NCI-H1930 (cell line): ENCODE results near the gene DMAP1.

Experiments used
- DNase-seq, 2 experiments: peaks; one replicate each; lab custom pipeline; 2025; lab: John Stamatoyannopoulos, UW

The DMAP1 gene

GRCh38 chr1:44228218-44228617, 14.9 kb downstream of the DMAP1 start:
- DNase-seq: no peak

- no peak for DNase-seq
These were observed 16.3 kb downstream of the DMAP1 start for GRCh38 chr1:44229435-44230167.

- DNase-seq: no peak
These were observed 17.5 kb downstream of the DMAP1 start for GRCh38 chr1:44230796-44231195.

GRCh38 chr1:44233593-44233992, 20.3 kb downstream of the DMAP1 start:
- no peak for DNase-seq

GRCh38 chr1:44235808-44236207, 22.5 kb downstream of the DMAP1 start:
- no peak for DNase-seq

- DNase-seq: no peak
These were observed 23.4 kb downstream of the DMAP1 start for GRCh38 chr1:44236490-44237272.

GRCh38 chr1:44237721-44238457, 24.6 kb downstream of the DMAP1 start:
- DNase-seq: no peak

- no peak for DNase-seq
These were observed 25.4 kb downstream of the DMAP1 start for GRCh38 chr1:44238660-44239059.

- no peak for DNase-seq
These were observed 26.2 kb downstream of the DMAP1 start for GRCh38 chr1:44239331-44239960.

- DNase-seq: no peak
These were observed 26.7 kb downstream of the DMAP1 start for GRCh38 chr1:44239961-44240371.

GRCh38 chr1:44240802-44241671, 27.8 kb downstream of the DMAP1 start:
- DNase-seq: no peak

GRCh38 chr1:44242746-44243145, 29.5 kb downstream of the DMAP1 start:
- no peak for DNase-seq

- DNase-seq: no peak
These were observed 30.7 kb downstream of the DMAP1 start for GRCh38 chr1:44243782-44244495.

GRCh38 chr1:44244986-44245385, 31.7 kb downstream of the DMAP1 start:
- DNase-seq: no peak

GRCh38 chr1:44246806-44247205, 33.5 kb downstream of the DMAP1 start:
- DNase-seq: no peak

GRCh38 chr1:44249543-44249942, 36.3 kb downstream of the DMAP1 start:
- DNase-seq: no peak

GRCh38 chr1:44250068-44250781, 37.0 kb downstream of the DMAP1 start:
- no peak for DNase-seq

- no peak for DNase-seq
These were observed 38.2 kb downstream of the DMAP1 start for GRCh38 chr1:44251486-44251885.

- no peak for DNase-seq
These were observed 38.9 kb downstream of the DMAP1 start for GRCh38 chr1:44251989-44252671.
